NCI-H1105 treated with DMSO at 0.1 percent for 48 hours (cell line): ENCODE data around the gene CALHM2.
"Not testable (repeated sequence)": the region's sequence is repeated elsewhere in the genome, so short reads cannot be mapped to it uniquely, and the experiment has no call there.

Experiments
- DNase-seq: peaks from one replicate; lab custom pipeline; 2025; lab: John Stamatoyannopoulos, UW

Gene CALHM2

DNA sequence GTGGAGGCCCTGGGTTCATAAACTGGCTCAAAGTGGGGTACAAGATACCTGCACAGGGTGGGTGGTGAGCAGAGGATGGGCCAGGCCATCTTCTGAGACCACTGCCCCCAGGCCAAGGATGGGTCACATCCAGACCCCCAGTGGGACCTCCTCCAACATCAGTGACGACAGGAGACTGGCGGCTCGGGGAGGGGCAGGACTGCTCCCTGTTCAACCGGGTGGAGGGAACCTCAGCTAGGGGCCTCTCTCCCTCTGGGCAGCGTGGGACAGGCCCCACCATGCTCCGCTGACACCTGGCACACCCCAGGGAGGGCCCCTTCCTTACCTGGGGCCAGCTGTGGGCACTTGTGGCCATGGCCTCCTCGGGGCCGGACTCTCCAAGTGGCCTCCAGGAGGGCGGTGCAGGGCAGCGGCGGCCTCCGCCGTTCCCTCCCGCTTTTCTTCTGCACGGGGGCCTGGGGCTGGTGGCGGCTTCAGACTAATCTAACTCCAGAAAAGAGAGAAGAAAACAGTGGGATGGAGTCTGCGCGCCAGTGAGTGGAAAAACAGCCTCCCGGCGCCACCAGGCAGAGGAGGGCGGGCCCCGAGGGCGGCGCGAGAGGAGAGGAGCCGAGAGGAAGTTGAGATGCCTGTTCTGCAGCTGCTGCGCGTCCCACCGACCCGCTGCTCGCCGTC is at the start of gene CALHM2:
Gene CALHM2, minus strand, starts transcription at position 540 of the 675 bp plus-strand sequence. CDS start 2,429 bp downstream, outside the sequence.
- peak; percentile 46 for DNase-seq

DNA sequence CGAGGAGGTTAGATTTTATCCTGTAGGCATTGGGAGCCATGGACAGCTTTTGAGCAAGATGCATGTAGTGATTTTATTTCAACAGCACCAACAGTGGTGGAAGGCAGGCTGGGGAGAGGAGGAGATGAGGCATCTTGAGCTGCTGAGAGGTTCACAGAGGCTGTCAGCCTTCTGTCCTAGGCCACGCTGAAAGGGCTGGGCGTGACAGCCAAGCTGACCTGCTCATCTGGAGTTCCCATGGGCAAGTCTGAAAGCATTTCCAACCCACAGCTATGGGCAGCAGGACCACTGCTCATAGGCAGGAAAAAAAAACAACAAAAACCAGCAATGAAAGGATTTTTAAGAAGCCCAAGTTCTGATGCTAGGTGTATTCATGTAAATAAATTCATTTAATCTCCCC is 49.0 kb upstream of the CALHM2 start:
- no peak for DNase-seq

DNA sequence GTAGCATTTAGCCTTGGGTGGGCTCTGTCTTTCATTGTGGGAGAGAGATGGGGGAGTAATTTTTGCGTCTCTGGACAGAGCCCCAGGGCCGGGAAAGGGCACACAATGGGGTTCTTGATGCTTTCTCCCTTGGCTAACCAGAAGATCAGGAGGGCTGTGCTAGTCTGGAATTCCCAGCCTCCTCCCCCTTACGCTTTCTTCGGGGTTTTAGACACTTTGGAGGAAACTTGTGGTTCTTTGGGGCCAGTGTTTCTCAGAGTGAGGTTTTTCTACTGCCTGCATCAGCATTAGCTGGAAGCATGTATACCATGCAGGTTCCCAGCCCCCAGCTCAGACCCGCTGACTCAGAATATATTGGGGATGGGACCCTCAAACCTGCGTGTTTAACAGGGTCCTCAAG is 48.3 kb upstream of the CALHM2 start:
- no peak for DNase-seq

GRCh38 chr10:103499881-103500280 is 47.7 kb upstream of the CALHM2 start:
- no peak for DNase-seq

DNA sequence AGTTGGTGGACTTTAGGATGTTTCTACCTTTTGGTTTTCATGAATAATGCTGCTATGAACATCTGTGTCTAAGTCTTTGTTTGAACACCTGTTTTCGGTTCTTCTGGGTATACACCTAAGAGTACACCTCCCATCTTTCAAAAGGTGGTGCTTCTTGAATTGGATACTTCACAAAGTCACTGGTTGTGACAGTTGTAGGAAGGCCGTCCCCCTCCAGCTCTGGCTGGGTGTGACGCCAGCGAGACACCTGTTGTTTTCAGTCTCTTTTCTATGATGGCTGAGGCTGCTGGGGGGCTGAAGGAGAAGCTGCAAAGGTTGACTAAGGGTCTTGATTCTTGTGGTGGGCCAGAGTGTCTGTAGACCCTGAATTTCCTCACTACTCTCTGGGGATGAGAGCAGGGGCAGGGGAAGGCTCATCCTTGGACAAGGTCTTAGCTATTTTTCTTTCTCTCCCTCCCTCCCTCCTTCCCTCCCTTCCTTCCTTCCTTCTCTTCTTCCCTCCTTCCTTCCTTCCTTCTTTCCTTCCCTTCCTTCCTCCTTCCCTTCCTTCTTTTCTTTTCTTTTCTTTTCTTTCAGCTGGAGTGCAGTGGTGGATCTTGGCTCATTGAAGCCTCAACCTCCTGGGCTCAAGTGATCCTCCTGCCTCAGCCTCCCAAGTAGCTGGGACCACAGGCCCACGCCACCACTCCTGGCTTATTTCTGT is 46.9 kb upstream of the CALHM2 start:
- DNase-seq = no peak

- no peak for DNase-seq
Observed at GRCh38 chr10:103497161-103497915, 45.2 kb upstream of the CALHM2 start.

DNA sequence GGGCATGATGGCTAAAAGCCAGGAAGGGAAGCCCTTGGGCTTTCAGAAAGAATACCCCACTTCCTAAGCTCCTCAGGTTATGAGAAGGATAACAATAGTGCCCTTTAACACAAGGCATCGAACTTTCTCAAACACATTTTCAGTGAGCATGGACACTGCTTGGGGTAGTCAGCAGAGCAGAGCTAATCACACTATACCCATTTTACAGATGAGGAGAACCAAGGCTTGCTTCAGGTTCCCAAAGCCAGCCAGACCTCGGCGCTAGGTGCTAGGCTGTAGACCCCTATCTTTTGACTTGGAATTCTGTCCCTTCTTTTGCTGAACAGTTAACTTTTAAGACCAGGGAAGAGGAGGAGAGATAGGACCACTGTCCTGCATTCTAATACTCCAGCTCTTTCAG is 43.2 kb upstream of the CALHM2 start:
- no peak for DNase-seq

- peak; percentile 12 for DNase-seq
Observed at GRCh38 chr10:103493916-103494877, 42.0 kb upstream of the CALHM2 start.

DNA sequence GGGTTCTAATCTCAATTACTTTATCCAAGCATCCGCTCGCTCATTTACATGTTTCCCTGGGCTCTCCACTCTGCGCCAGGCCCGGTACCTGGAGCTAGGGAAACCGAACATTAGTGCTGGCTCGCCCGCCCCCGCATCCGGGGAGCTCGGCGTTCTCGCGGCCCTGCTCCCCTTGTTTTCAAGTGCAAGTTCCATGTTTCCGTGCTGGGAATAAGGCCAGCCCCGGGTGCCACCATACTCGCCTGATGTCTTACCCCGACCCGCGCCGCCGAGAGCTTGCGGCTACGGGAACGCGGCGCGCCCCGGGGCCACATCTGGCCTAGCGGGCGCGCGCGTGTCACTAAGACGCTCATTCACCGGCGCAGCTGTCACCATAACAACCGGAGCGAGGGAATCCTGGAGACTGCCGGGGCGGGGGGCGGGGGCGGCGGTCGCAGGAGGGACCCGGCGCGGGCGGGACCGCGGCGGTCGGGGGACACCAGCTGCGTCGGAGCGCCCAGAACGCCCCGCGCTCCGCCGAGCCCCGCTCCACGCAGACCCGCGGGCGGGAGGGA is 41.3 kb upstream of the CALHM2 start, which contains the start of gene NEURL1:
Gene NEURL1, plus strand, starts transcription at position 344 of the 554 bp plus-strand sequence. CDS start 683 bp downstream, outside the sequence.
- peak; percentile 39 for DNase-seq

GRCh38 chr10:103492655-103493261 is 40.6 kb upstream of the CALHM2 start:
- no peak for DNase-seq

- DNase-seq = no peak
Observed at GRCh38 chr10:103491729-103492364, 39.7 kb upstream of the CALHM2 start.

DNA sequence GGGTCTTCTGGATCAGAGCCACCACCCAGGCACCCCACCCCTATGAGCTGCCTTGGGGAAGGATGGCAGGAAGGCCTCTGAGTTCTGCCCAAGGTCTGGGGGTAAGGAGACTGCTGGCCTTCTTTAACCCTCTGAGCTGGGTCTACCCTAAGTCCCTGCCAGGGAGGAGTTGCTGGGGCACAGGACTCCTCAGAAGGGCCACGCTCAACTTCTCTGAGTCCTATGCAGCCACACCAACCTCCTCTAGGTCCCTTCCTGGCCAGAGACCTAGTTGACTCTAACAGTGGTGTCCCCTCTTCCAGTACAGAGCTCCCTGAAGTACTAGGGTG is 38.8 kb upstream of the CALHM2 start:
- DNase-seq = no peak

DNA sequence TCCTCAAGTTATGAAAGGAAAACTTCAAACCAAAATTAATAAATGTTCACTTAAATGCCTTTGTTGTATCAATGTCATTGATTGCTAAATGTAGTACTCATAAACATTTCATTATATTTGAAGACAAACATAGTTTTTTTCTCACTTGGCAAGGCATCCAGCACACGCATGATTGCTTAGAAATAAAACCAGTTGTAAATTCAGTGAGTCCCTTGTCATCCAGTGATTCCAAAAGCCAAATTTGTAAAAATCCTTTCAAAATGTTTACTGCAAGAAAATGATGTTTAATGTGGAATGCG is 35.2 kb upstream of the CALHM2 start:
- no peak for DNase-seq

DNA sequence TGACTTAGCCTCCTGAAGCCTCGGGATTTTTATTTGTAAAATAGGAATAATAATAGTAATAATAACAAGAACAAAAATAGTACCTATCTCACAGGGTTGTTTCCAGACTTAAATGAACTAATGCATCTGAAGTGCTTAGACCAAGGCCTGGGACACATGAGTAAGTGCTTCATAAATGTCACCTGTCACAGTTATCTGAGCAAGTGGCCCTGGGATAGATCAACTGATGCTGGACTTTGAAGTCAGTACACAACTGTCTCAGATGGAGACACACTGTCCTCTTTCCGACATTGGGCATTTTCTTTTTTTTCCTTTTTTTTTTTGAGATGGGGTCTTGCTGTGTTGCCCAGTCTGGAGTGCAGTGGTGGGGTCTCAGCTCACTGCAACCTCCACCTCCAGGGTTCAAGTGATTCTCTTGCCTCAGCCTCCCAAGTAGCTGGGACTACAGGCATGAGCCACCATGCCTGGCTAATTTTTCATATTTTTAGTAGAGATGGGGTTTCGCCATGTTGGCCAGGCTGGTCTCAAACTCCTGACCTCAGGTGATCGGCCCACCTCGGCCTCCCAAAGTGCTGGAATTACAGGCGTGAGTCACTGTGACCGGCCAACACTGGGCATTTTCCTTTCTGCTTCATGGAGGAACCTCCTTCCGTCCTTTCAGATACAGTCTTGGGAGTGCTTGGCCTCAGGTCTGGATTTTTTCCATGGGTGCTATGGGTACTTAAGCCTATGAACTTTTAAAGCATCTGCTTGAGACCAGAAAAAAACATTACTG is 34.7 kb upstream of the CALHM2 start:
- DNase-seq = not testable (repeated sequence)

DNA sequence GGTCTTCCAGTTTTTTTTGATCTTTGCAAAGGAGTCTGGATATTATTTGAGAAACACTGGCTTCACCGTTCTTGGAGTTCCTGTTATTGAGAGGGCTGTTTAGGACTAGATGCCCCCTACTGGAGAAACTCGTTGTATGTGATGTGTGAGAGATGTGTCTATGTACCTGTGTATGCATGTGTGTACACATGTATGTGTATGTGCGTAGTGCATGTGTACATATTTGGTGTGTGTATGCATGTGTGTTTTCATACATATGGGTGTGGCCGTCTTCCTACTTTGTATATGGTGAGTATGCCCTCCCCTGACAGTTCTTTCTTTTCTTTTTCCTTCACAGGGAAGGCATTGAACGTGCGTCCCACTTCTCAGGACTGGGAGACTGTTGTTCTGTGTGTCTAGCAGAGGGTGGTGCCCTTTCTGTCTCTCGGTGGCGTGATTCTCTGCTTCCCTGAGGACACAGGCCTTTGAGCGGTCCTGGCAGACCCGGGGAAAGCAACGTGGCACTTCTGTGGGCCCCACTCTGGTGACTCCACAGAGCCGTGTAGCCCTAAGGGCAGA is 29.9 kb upstream of the CALHM2 start:
- DNase-seq = peak; percentile 26

DNA sequence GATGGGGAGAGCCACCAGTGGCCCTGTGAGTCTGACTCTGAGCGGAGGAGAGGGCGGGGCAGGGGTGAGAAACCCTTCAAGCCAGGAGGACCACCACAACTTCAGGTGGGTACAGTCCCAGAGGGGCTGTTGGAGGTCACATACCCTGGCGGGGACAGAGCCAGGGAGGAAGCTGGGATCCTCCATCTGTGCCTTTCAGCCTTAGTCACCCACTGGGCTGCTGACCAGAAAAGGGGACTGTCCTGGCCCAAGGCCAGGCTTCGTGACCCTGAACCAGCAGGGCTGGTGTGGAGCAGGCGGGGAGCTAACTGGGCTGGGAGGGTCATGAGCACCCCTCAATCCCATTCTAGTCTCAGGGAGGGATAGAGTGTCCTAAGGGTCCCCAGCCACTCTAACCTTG is 28.4 kb upstream of the CALHM2 start:
- DNase-seq = no peak

- DNase-seq = no peak
Observed at GRCh38 chr10:103479135-103479534, 27.0 kb upstream of the CALHM2 start, which contains the start of gene CALHM3. TSS of gene CALHM3 (minus strand) at chr10:103479240. CDS start at chr10:103479032, 208 bp downstream.

DNA sequence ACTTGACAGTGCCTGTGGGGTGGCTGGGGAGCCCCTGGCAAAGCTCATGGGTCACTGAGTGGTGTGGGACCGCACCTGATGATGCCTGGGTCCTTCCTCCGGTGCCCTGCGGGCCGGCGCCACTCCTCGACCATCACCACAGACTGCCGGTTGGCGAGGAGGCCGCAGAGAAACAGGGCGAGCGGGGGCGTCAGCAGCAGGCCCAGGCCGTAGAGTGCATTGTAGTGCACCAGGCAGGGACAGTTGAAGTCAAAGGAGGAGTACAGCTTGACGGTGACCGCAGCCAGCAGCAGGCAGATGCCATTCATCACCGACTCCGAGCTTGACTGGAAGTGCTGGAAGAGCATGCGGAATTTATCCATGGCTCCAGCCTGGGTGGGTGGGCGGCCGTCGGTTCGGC is 26.5 kb upstream of the CALHM2 start:
- no peak for DNase-seq

DNA sequence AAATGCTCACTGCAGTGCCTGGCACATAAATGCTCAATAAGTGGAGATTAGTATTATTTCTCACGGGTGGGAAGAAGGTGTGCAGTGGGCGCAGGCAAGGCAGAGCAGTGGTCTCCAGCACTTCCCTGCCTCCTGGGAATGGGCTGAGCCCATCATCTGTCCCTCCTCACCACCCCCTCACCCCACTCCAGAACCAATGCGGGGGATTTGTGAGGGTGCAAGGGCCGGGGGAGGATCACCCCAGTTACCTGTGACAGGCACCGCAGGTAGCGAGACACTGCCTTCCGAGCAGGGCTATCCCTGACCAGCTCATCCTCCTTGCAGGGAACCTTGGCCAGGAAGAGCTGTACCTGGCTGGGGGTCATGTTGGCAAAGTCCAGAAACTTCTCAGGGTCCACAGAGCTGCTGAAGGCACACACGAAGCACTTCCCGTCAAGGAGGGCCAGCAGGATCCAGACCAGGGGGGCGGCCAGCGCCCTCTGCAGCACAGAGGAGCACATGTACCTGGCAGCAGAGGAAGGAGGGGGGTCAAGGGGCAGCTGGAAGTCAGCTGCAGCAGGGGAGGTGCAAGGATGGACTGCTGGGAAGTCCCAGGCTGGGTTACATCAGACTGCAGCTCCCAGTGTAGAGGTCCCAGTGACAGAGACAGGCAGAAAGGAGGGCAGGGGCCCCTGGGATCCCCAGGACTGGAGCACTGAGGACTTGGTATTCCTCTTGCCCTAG is 24.0 kb upstream of the CALHM2 start:
- no peak for DNase-seq
